PC-9 (cell line): ENCODE data around the gene NLRP14.

Source experiments
- EZH2 ChIP-seq: fragments of 200-600 bp; sonication (generic); IDR thresholded peaks from 2 replicates; pipeline ENCODE4 v1.8.0; 2017; ENCODE audit warnings: antibody characterized with exemption, low read depth
- TF ChIP-seq, protein P1 (sequence below): fragments of 200-600 bp; sonication (generic); conservative IDR thresholded peaks from 2 replicates; pipeline ENCODE4 v1.6.1; 2017; ENCODE audit warnings: mixed run types, antibody characterized with exemption, mild to moderate bottlenecking, moderate library complexity

DNA sequence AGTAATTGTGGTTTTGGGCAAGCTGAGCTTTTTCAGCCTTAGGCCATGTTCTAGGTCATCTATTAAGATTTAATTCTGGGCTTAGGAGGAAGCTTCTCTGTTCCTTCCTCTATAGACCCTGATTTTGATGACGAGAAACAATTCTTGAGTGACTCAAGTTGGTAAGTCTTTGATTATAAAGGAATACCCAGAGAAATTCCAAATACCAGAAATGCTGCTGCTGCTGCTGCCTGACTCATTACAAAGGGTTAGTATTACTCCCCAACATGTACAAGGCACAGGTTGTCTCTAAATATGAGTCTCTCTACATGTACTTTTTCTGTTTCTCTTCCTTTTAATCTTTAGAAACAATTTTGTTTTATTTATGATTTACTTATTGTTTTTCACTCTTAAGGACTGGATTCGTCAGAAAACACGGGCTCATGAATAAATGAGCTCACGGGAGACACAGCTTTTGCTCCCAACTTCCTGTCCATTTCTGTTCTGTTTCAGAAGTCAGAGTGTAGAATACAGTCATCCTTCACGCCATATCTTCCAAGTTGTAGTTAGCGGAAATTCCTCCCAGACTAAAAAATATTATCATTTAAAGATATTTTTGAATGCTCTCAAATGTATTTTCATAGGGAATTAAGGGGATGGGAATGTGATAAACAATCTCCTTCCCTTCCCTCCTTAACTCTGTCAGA lies 36.7 kb downstream of the NLRP14 start:
- TF ChIP-seq, protein P1, sequence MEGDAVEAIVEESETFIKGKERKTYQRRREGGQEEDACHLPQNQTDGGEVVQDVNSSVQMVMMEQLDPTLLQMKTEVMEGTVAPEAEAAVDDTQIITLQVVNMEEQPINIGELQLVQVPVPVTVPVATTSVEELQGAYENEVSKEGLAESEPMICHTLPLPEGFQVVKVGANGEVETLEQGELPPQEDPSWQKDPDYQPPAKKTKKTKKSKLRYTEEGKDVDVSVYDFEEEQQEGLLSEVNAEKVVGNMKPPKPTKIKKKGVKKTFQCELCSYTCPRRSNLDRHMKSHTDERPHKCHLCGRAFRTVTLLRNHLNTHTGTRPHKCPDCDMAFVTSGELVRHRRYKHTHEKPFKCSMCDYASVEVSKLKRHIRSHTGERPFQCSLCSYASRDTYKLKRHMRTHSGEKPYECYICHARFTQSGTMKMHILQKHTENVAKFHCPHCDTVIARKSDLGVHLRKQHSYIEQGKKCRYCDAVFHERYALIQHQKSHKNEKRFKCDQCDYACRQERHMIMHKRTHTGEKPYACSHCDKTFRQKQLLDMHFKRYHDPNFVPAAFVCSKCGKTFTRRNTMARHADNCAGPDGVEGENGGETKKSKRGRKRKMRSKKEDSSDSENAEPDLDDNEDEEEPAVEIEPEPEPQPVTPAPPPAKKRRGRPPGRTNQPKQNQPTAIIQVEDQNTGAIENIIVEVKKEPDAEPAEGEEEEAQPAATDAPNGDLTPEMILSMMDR, result no peak
- TF ChIP-seq EZH2, result no peak
